HEK293 (cell line): ENCODE measurements around the gene ASCC3.

Experiments used
- CTCF ChIA-PET: fragments of 350-600 bp; formaldehyde crosslinking; extraction: SDS; loops from one replicate; lab custom pipeline; 2021; ENCODE audit warnings: antibody characterized with exemption; lab: Yijun Ruan, JAX
- POLR2A ChIA-PET: fragments of 300-600 bp; formaldehyde crosslinking; extraction: SDS; loops from one replicate; lab custom pipeline; 2020; ENCODE audit warnings: antibody characterized with exemption, inconsistent platforms; lab: Yijun Ruan, JAX
- H3K27ac ChIP-seq: fragments of 200-500 bp; sonication (Bioruptor generic); 2 replicates; pipeline ENCODE4 v1.5.1; 2014; ENCODE audit warnings: low read depth, low read length, control low read depth, inconsistent platforms; ENCODE audit errors: extremely low read depth
- H3K36me3 ChIP-seq, 2 experiments: fragments of 200-500 bp in 1 of 2; sonication (Bioruptor generic) in 1 of 2; 1 replicate in 1 of 2; 2 replicates in 1 of 2; pipeline ENCODE4 v1.5.1; 2014 to 2017; ENCODE audit warnings: inconsistent platforms in 2 of 2, low read length in 2 of 2; ENCODE audit not compliant: control insufficient read depth in 2 of 2, insufficient read depth in 1 of 2
- H3K4me1 ChIP-seq: fragments of 200-500 bp; sonication (Bioruptor generic); 2 replicates; pipeline ENCODE4 v1.5.1; 2014; ENCODE audit warnings: mild to moderate bottlenecking, low read length, inconsistent platforms; ENCODE audit not compliant: control insufficient read depth, insufficient read depth
- H3K4me3 ChIP-seq: 2 replicates; pipeline ENCODE4 v1.5.1; 2011; ENCODE audit warnings: low read depth, mild to moderate bottlenecking, control low read depth, low read length, moderate library complexity
- H3K9me3 ChIP-seq: fragments of 200-500 bp; sonication (Bioruptor generic); 2 replicates; pipeline ENCODE4 v1.5.1; 2014; ENCODE audit warnings: low read depth, low read length, inconsistent platforms; ENCODE audit not compliant: control insufficient read depth, insufficient read depth
- EGR2 ChIP-seq: fragments of 450-650 bp; formaldehyde crosslinking; IDR thresholded peaks from 2 replicates; pipeline ENCODE4 v1.5.1; 2016; ENCODE audit warnings: low read depth, missing biosample characterization, missing genetic modification characterization
- GLI4 ChIP-seq: fragments of 450-650 bp; formaldehyde crosslinking; IDR thresholded peaks from 2 replicates; pipeline ENCODE4 v1.5.1; 2016; ENCODE audit warnings: missing biosample characterization, missing genetic modification characterization
- HOXA7 ChIP-seq: sonication (generic); formaldehyde crosslinking; IDR thresholded peaks from 2 replicates; pipeline ENCODE4 v1.8.1; 2022; ENCODE audit warnings: missing genetic modification reagents, borderline replicate concordance
- HOXD13 ChIP-seq: sonication (generic); formaldehyde crosslinking; IDR thresholded peaks from 2 replicates; pipeline ENCODE4 v1.8.0; 2022; ENCODE audit warnings: missing genetic modification reagents, borderline replicate concordance
- INSM2 ChIP-seq: fragments of 450-650 bp; formaldehyde crosslinking; IDR thresholded peaks from 2 replicates; pipeline ENCODE4 v1.5.1; 2016; ENCODE audit warnings: missing biosample characterization, missing genetic modification characterization
- MYNN ChIP-seq: fragments of 450-650 bp; formaldehyde crosslinking; IDR thresholded peaks from 2 replicates; pipeline ENCODE4 v1.5.1; 2016; ENCODE audit warnings: missing biosample characterization, missing genetic modification characterization, borderline replicate concordance
- OVOL3 ChIP-seq: fragments of 450-650 bp; formaldehyde crosslinking; IDR thresholded peaks from 2 replicates; pipeline ENCODE4 v1.5.1; 2016; ENCODE audit warnings: missing biosample characterization, missing genetic modification characterization
- PRDM1 ChIP-seq: fragments of 450-650 bp; formaldehyde crosslinking; IDR thresholded peaks from 2 replicates; pipeline ENCODE4; 2016; ENCODE audit warnings: missing biosample characterization, missing genetic modification characterization
- SP3 ChIP-seq: fragments of 450-650 bp; formaldehyde crosslinking; IDR thresholded peaks from 2 replicates; pipeline ENCODE4 v1.5.1; 2016; ENCODE audit warnings: missing biosample characterization, missing genetic modification characterization
- SP7 ChIP-seq: fragments of 450-650 bp; formaldehyde crosslinking; IDR thresholded peaks from 2 replicates; pipeline ENCODE4 v1.5.1; 2016; ENCODE audit warnings: missing biosample characterization, missing genetic modification characterization
- ZBTB10 ChIP-seq: fragments of 450-650 bp; formaldehyde crosslinking; IDR thresholded peaks from 2 replicates; pipeline ENCODE4 v1.5.1; 2016; ENCODE audit warnings: missing biosample characterization, missing genetic modification characterization
- ZFHX2 ChIP-seq: fragments of 450-650 bp; formaldehyde crosslinking; conservative IDR thresholded peaks from 2 replicates; pipeline ENCODE4 v1.5.1; 2016; ENCODE audit warnings: missing biosample characterization, missing genetic modification characterization
- ZNF133 ChIP-seq: fragments of 450-650 bp; formaldehyde crosslinking; IDR thresholded peaks from 2 replicates; pipeline ENCODE4 v1.5.1; 2016; ENCODE audit warnings: missing biosample characterization, missing genetic modification characterization
- ZNF223 ChIP-seq: fragments of 450-650 bp; formaldehyde crosslinking; IDR thresholded peaks from 2 replicates; pipeline ENCODE4 v1.5.1; 2016; ENCODE audit warnings: missing biosample characterization, missing genetic modification characterization
- ZNF239 ChIP-seq: fragments of 450-650 bp; formaldehyde crosslinking; IDR thresholded peaks from 2 replicates; pipeline ENCODE4 v1.5.1; 2016; ENCODE audit warnings: missing biosample characterization, missing genetic modification characterization
- ZNF48 ChIP-seq: fragments of 450-650 bp; formaldehyde crosslinking; IDR thresholded peaks from 2 replicates; pipeline ENCODE4 v1.5.1; 2016; ENCODE audit warnings: missing biosample characterization, missing genetic modification characterization
- ZNF521 ChIP-seq: fragments of 450-650 bp; formaldehyde crosslinking; IDR thresholded peaks from 2 replicates; pipeline ENCODE4 v1.5.1; 2017; ENCODE audit warnings: missing biosample characterization, mild to moderate bottlenecking, missing genetic modification characterization
- ZNF560 ChIP-seq: fragments of 450-650 bp; formaldehyde crosslinking; IDR thresholded peaks from 2 replicates; pipeline ENCODE4 v1.5.1; 2017; ENCODE audit warnings: missing biosample characterization, missing genetic modification characterization, borderline replicate concordance
- ZNF645 ChIP-seq: fragments of 450-650 bp; formaldehyde crosslinking; IDR thresholded peaks from 2 replicates; pipeline ENCODE4; 2016; ENCODE audit warnings: missing biosample characterization, missing genetic modification characterization
- ZNF670 ChIP-seq: fragments of 450-650 bp; formaldehyde crosslinking; IDR thresholded peaks from 2 replicates; pipeline ENCODE4 v1.5.1; 2016; ENCODE audit warnings: missing biosample characterization, missing genetic modification characterization, low read depth
- ZNF747 ChIP-seq: fragments of 450-650 bp; formaldehyde crosslinking; IDR thresholded peaks from 2 replicates; pipeline ENCODE4 v1.5.1; 2016; ENCODE audit warnings: missing biosample characterization, missing genetic modification characterization
- ZNF76 ChIP-seq: fragments of 450-650 bp; formaldehyde crosslinking; IDR thresholded peaks from 2 replicates; pipeline ENCODE4; 2016; ENCODE audit warnings: low read depth, missing biosample characterization, missing genetic modification characterization, borderline replicate concordance
- ZNF776 ChIP-seq: fragments of 450-650 bp; formaldehyde crosslinking; IDR thresholded peaks from 2 replicates; pipeline ENCODE4 v1.5.0; 2017; ENCODE audit warnings: missing biosample characterization, missing genetic modification characterization, borderline replicate concordance
- ZNF785 ChIP-seq: fragments of 450-650 bp; formaldehyde crosslinking; IDR thresholded peaks from 2 replicates; pipeline ENCODE4 v1.5.1; 2016; ENCODE audit warnings: missing biosample characterization, missing genetic modification characterization

ASCC3 gene

GRCh38 chr6:100506651-100507050 lies 374.5 kb downstream of the ASCC3 start:
- Histone ChIP-seq H3K36me3 (peaks cover 0 to 37% of the 10 kb centered on the region in 2 experiments; a peak in 2 of 3 replicates), H3K9me3 (no peaks in the 10 kb centered on the region), H3K4me3 (no peak overlapping the region), H3K4me1 (no peaks in the 10 kb centered on the region), H3K27ac (no peak overlapping the region)
- POLR2A ChIA-PET, result no interaction called here
- no peak for TF ChIP-seq PRDM1
- TF ChIP-seq MYNN (tag by site-specific recombination), result no peak
- no peak for TF ChIP-seq ZNF645 (tag by site-specific recombination)
- no peak for TF ChIP-seq ZNF133 (tag by site-specific recombination)
- TF ChIP-seq ZNF223 (tag by site-specific recombination), result no peak
- CTCF ChIA-PET, result interaction anchor here (1.1 kb wide), 1 partner anchor 213 kb away, joined by 5 read pairs; no protein-coding TSS in a partner anchor

- H3K9me3 ChIP-seq, result no peaks in the 10 kb centered on the region
- H3K27ac ChIP-seq, result no peak overlapping the region
- no peak overlapping the region for H3K4me3 ChIP-seq
Observed at GRCh38 chr6:100504786-100505737, 376.1 kb downstream of the ASCC3 start.

GRCh38 chr6:100503043-100503705 lies 378.0 kb downstream of the ASCC3 start:
- Histone ChIP-seq H3K4me3 (no peak overlapping the region), H3K9me3 (no peaks in the 10 kb centered on the region), H3K36me3 (peaks cover 0 to 14% of the 10 kb centered on the region in 2 experiments; a peak in 1 of 3 replicates), H3K4me1 (no peaks in the 10 kb centered on the region), H3K27ac (no peak overlapping the region)
- POLR2A ChIA-PET, result no interaction called here
- CTCF ChIA-PET, result interaction anchor here (0.6 to 1.7 kb wide), 7 partner anchors 44 to 762 kb away, joined by 3 to 7 read pairs (median 5); no protein-coding TSS in a partner anchor
- TF ChIP-seq ZNF521, result no peak
- TF ChIP-seq OVOL3 (tag by site-specific recombination), result no peak
- TF ChIP-seq ZNF785 (tag by site-specific recombination), result no peak
- TF ChIP-seq ZBTB10 (tag by site-specific recombination), result no peak
- TF ChIP-seq SP7 (tag by site-specific recombination), result no peak
- no peak for TF ChIP-seq ZNF670 (tag by site-specific recombination)
- TF ChIP-seq SP3 (tag by site-specific recombination), result no peak
- TF ChIP-seq ZNF776 (tag by site-specific recombination), result no peak
- TF ChIP-seq HOXA7 (CRISPR knock-in tag), result no peak
- no peak for TF ChIP-seq ZNF48
- TF ChIP-seq GLI4 (tag by site-specific recombination), result no peak
- no peak for TF ChIP-seq HOXD13 (CRISPR knock-in tag)
- TF ChIP-seq ZNF76 (tag by site-specific recombination), result no peak
- no peak for TF ChIP-seq ZNF747
- no peak for TF ChIP-seq INSM2
- TF ChIP-seq ZNF239, result no peak

More at GRCh38 chr6:100504786-100505737, 376.1 kb downstream of the ASCC3 start:
- ChIA-PET POLR2A (no interaction called here), CTCF (interaction anchor here (0.6 to 1.7 kb wide), 6 partner anchors 12 to 409 kb away, joined by 3 to 7 read pairs (median 3); no protein-coding TSS in a partner anchor)
- Histone ChIP-seq H3K36me3 (peaks cover 0 to 26% of the 10 kb centered on the region in 2 experiments; a peak in 2 of 3 replicates), H3K4me1 (no peaks in the 10 kb centered on the region)
- no peak for TF ChIP-seq ZNF560 (tag by site-specific recombination)
- peak; percentile 41; the same call in 1 of the 2 replicates for TF ChIP-seq EGR2 (tag by site-specific recombination)
- peak; percentile 49 for TF ChIP-seq ZFHX2 (tag by site-specific recombination)
- TF ChIP-seq PRDM1, result no peak
